WI38 (cell line): ENCODE data around the gene GCNT1.

Source experiments
- H3K4me3 ChIP-seq: 2 replicates; pipeline ENCODE4 v1.5.1; 2011; ENCODE audit warnings: low read depth, mild to moderate bottlenecking, control low read depth, low read length
- CTCF ChIP-seq: IDR thresholded peaks from 2 replicates; pipeline ENCODE4 v1.5.1; 2012; ENCODE audit warnings: low read depth, mild to moderate bottlenecking, control low read depth, low read length

The GCNT1 gene

DNA sequence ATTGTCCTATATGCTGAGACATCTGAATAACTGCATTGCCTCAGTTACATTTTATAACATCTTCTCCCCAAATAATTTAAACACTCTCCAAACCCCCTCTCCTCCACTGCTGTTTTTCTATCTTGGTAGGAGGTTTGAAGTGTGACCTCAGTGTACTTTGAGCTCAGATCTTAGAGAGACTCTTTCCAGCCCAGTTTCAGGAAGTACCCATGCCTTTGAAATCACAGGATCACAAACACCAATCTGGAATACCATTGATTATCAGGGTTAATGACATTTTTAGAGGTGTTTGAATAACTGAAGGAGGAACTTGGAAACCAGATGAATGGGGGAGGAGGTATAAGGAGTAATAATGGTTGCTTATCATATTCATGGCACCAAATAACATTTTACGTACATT lies 93.2 kb downstream of the GCNT1 start:
- no peak for TF ChIP-seq CTCF
- no peak overlapping the region for H3K4me3 ChIP-seq

GRCh38 chr9:76552751-76553455 lies 93.9 kb downstream of the GCNT1 start:
- TF ChIP-seq CTCF, result no peak
- H3K4me3 ChIP-seq, result no peak overlapping the region

DNA sequence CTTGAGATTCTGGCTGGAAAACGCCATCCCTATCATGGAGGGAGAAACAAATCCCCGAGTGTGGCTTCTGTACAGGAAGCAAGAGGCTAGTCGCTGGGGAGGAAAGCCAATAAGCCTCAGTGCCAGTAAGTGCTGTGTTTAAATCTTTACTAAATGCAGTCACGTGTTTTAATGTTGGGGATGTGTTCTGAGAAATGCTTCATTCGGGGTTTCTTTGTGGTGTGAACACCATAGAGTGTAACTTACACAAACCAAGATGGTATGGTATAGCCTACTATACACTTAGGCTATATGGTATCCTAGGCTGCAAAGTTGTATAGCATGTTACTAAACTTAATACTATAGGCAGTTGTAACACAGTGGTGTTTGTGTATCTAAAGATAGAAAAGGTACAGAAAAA lies 94.7 kb downstream of the GCNT1 start:
- TF ChIP-seq CTCF, result no peak

More for the DNA sequence above, 94.7 kb downstream of the GCNT1 start:
- H3K4me3 ChIP-seq, result no peak overlapping the region
